OCI-LY3 (cell line): ENCODE data around the gene UPK3B.
"Not testable (repeated sequence)": the region's sequence is repeated elsewhere in the genome, so short reads cannot be mapped to it uniquely, and the experiment has no call there.

ENCODE experiments used
- H2AFZ ChIP-seq: fragments of 200-600, 300-600 bp; shearing (Covaris generic); 2 replicates; pipeline ENCODE4 v1.6.0; 2014; ENCODE audit warnings: antibody characterized with exemption, low read depth, low read length
- H3K27ac ChIP-seq: fragments of 200-600, 300-600 bp; sonication (generic); 2 replicates; pipeline ENCODE4 v1.5.1; 2014; ENCODE audit warnings: mild to moderate bottlenecking, low read length, moderate library complexity, mixed read lengths
- H3K27me3 ChIP-seq: fragments of 200-600, 300-600 bp; sonication (generic); 2 replicates; pipeline ENCODE4 v1.6.1; 2014; ENCODE audit warnings: low read depth, low read length, mixed read lengths
- H3K36me3 ChIP-seq: fragments of 200-600, 300-600 bp; sonication (generic); replicated peaks from 2 replicates; pipeline ENCODE3; 2014; ENCODE audit warnings: low read depth, low read length, mixed read lengths
- H3K4me1 ChIP-seq: fragments of 300-600, 200-600 bp; sonication (generic); 2 replicates; pipeline ENCODE4 v1.6.1; 2014; ENCODE audit warnings: low read length, mixed read lengths
- H3K4me2 ChIP-seq: fragments of 200-600, 300-600 bp; sonication (generic); 2 replicates; pipeline ENCODE4 v1.6.1; 2014; ENCODE audit warnings: low read length, mixed read lengths
- H3K4me3 ChIP-seq: fragments of 300-600, 200-600 bp; sonication (generic); 2 replicates; pipeline ENCODE4 v1.5.1; 2014; ENCODE audit warnings: antibody characterized with exemption, mild to moderate bottlenecking, low read length, moderate library complexity
- H3K79me2 ChIP-seq: fragments of 300-600, 200-600 bp; shearing (Covaris generic); 2 replicates; pipeline ENCODE4 v1.6.1; 2014; ENCODE audit warnings: mild to moderate bottlenecking, low read length, mixed read lengths
- H3K9ac ChIP-seq: fragments of 300-600, 200-600 bp; shearing (Covaris generic); 2 replicates; pipeline ENCODE4 v1.6.0; 2014; ENCODE audit warnings: mild to moderate bottlenecking, low read length, moderate library complexity
- H3K9me3 ChIP-seq: fragments of 200-600, 300-600 bp; shearing (Covaris generic); 2 replicates; pipeline ENCODE4 v1.6.1; 2014; ENCODE audit warnings: low read length, mixed read lengths; ENCODE audit not compliant: insufficient read depth
- H4K20me1 ChIP-seq: fragments of 200-600, 300-600 bp; sonication (generic); 2 replicates; pipeline ENCODE4 v1.6.1; 2016; ENCODE audit warnings: low read length, mixed read lengths; ENCODE audit not compliant: insufficient read depth

UPK3B gene

GRCh38 chr7:76543197-76543596, 32.8 kb downstream of the UPK3B start, which contains the start of gene SPDYE16:
TSS of gene SPDYE16 (minus strand) at chr7:76543297. CDS start at chr7:76541459, 1,838 bp downstream.
- not testable (repeated sequence) for H3K4me1 ChIP-seq

DNA sequence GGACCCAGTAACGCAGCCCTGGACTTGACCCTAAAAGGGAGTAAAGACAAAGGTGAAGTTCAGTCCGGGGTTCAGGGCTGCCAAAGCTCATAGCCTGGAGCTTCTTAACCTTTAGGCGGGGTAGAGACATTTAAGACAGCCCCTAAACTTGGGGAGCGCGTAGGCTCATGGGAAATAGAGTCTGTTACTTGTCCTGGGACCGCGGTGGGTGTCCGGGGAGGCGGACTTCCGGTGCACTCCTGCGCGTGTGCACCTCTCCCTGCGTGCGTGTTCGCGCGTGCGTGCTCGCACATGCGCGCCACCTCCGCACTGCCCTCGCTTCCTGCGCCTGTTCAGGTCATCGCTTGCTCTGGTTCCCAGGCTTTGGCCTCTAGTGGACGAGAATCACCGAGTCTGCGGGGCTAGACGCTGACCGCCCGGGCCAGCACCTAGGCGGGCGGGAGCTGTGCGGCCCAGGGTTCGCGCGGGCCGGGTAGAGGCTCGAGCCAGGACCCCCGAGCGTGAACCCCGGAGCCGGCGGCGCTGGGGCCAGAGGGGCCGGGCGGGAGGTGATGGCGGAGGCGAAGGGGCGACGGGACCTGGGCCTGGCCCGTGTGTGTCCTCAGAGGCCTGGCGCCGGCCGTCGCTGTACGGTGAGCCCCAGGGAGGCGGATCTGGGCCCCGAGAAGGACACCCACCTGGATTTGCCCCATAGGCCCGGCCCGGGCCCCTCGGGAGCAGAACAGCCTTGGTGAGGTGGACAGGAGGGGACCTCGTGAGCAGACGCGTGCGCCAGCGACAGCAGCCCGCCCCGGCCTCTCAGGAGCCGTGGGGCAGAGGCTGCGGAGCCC, 38.9 kb downstream of the UPK3B start:
- H3K9me3 ChIP-seq, H3K27me3 ChIP-seq, H3K4me1 ChIP-seq, H3K36me3 ChIP-seq, H4K20me1 ChIP-seq: not testable (repeated sequence)
- H3K4me3 ChIP-seq = peak overlapping the region; percentile 97
- peak overlapping the region; percentile 75 for H3K4me2 ChIP-seq
- H3K9ac ChIP-seq = peak overlapping the region; percentile 92
- peaks cover 21% of the 10 kb centered on the region for H3K79me2 ChIP-seq
- peak overlapping the region; percentile 39; the same call in 1 of the 2 replicates for H2AFZ ChIP-seq
- H3K27ac ChIP-seq = peak overlapping the region; percentile 45

More at GRCh38 chr7:76543197-76543596, 32.8 kb downstream of the UPK3B start, which contains the start of gene SPDYE16:
- H2AFZ ChIP-seq, H3K79me2 ChIP-seq, H3K27ac ChIP-seq, H3K36me3 ChIP-seq, H4K20me1 ChIP-seq, H3K4me2 ChIP-seq, H3K27me3 ChIP-seq, H3K9me3 ChIP-seq, H3K4me3 ChIP-seq, H3K9ac ChIP-seq: not testable (repeated sequence)

GRCh38 chr7:76549855-76550248, 39.5 kb downstream of the UPK3B start:
- not testable (repeated sequence) for H3K36me3 ChIP-seq, H3K27me3 ChIP-seq, H4K20me1 ChIP-seq, H3K9me3 ChIP-seq, H2AFZ ChIP-seq, H3K4me1 ChIP-seq
- 0 out of 2 replicates have a peak overlapping the region, but pooled peaks have one; percentile 45 for H3K27ac ChIP-seq
- H3K9ac ChIP-seq = peak overlapping the region; percentile 92
- peak overlapping the region; percentile 75 for H3K4me2 ChIP-seq
- H3K79me2 ChIP-seq = peaks cover 21% of the 10 kb centered on the region
- H3K4me3 ChIP-seq = peak overlapping the region; percentile 97

DNA sequence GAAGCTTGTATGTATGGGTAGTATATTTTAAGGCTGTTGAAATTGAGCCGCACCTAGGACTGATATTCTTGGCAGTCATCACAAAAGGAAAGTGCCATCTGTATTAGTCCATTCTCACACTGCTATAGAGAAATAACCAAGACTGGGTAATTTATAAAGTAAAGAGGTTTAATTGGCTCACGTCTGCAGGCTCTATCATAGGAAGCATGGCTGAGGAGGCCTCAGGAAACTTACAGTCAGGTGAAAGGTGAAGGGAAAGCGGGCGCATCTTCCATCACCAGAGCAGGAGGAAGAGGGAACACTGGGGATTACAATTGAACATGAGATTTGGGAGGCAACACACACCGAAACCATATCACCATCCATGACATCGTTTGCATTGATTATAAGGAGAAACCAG, 41.6 kb downstream of the UPK3B start:
- not testable (repeated sequence) for H3K27me3 ChIP-seq, H3K9me3 ChIP-seq, H3K4me3 ChIP-seq, H3K27ac ChIP-seq, H3K4me1 ChIP-seq, H3K4me2 ChIP-seq, H3K36me3 ChIP-seq, H2AFZ ChIP-seq, H3K9ac ChIP-seq, H4K20me1 ChIP-seq
- H3K79me2 ChIP-seq = peaks cover 27% of the 10 kb centered on the region

DNA sequence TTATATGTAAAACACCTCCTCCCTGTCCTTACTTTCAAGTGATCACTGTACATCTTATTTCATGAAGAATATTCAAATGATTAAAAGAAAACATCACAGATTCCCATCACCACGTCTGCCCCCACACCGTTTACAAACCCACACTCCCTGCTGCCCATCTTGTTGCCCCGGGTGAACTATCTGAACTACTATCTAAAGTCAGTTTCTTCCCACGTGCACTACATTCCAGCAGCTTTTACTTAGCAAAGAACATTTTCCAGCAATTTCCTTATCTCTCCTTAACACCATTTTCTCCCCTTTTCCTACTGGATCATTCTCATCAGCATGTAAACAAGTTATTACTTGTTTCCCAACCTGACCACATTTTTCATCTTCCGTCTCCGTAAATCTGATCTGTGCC, 49.3 kb downstream of the UPK3B start:
- not testable (repeated sequence) for H2AFZ ChIP-seq, H3K36me3 ChIP-seq, H3K4me1 ChIP-seq, H3K4me2 ChIP-seq, H3K9me3 ChIP-seq, H3K27ac ChIP-seq, H3K9ac ChIP-seq, H3K27me3 ChIP-seq, H3K4me3 ChIP-seq, H4K20me1 ChIP-seq
- H3K79me2 ChIP-seq = peaks cover 17% of the 10 kb centered on the region

DNA sequence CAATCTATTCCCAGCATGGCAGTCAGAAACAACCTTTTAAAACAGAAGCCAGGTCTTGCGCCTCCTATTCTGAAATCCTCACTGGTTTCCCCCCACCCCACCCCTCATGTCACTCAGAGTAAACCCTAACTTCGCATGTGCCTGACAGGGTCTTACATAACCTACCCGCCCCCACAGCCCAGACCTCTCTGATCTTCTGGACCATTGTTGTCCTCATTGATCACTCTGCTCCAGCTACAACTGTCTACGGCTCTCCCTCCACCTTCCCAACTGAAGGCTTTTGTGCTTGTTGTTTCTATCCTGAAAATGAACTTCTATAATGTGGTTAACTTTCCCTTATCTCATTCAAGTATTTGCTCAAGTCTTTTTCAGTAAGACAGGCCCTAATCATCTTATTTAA, 49.8 kb downstream of the UPK3B start:
- not testable (repeated sequence) for H3K9me3 ChIP-seq, H2AFZ ChIP-seq, H3K36me3 ChIP-seq, H3K27ac ChIP-seq, H3K4me3 ChIP-seq, H4K20me1 ChIP-seq, H3K4me2 ChIP-seq, H3K27me3 ChIP-seq, H3K4me1 ChIP-seq, H3K9ac ChIP-seq
- H3K79me2 ChIP-seq = peaks cover 17% of the 10 kb centered on the region

- not testable (repeated sequence) for H3K27ac ChIP-seq, H3K4me2 ChIP-seq, H3K9me3 ChIP-seq, H3K27me3 ChIP-seq, H2AFZ ChIP-seq, H3K4me1 ChIP-seq, H3K9ac ChIP-seq, H3K36me3 ChIP-seq, H3K4me3 ChIP-seq, H4K20me1 ChIP-seq
- H3K79me2 ChIP-seq = peaks cover 16% of the 10 kb centered on the region
Measured at GRCh38 chr7:76561342-76561741, 51.0 kb downstream of the UPK3B start.

DNA sequence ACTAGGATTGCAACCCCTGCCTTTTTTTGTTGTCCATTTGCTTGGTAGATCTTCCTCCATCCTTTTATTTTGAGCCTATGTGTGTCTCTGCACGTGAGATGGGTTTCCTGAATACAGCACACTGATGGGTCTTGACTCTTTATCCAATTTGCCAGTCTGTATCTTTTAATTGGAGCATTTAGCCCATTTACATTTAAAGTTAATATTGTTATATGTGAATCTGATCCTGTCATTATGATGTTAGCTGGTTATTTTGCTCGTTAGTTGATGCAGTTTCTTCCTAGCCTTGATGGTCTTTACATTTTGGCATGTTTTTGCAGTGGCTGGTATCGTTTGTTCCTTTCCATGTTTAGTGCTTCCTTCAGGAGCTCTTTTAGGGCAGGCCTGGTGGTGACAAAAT, 54.6 kb downstream of the UPK3B start:
- H3K9ac ChIP-seq, H4K20me1 ChIP-seq, H3K36me3 ChIP-seq, H3K4me1 ChIP-seq, H3K4me2 ChIP-seq, H3K27me3 ChIP-seq, H3K4me3 ChIP-seq, H3K9me3 ChIP-seq, H2AFZ ChIP-seq, H3K27ac ChIP-seq: not testable (repeated sequence)
- peaks cover 22% of the 10 kb centered on the region for H3K79me2 ChIP-seq
